ENCODE data around the gene ADD3. TPM values are rescaled to one million over a fixed set of nuclear protein-coding genes. Genes with fewer than 3 reads are reported as not detected.
A peak's percentile ranks its signal among the peaks of the same experiment; 100 is the strongest.

Gene ADD3
- total RNA-seq, 1 experiment from 2014 or later = 86.7 TPM

- TF ChIP-seq ERG (CRISPR knock-in tag; IDR thresholded peaks at IDR 0.05) (no peak), ZNF263 (CRISPR knock-in tag; IDR thresholded peaks at IDR 0.05; ENCODE audit: low read depth) (no peak), JUN (CRISPR knock-in tag; IDR thresholded peaks at IDR 0.05) (no peak), ZNF121 (CRISPR knock-in tag; IDR thresholded peaks at IDR 0.05) (no peak), ZNF396 (CRISPR knock-in tag; IDR thresholded peaks at IDR 0.05; ENCODE audit: borderline replicate concordance) (no peak), TCF7 (CRISPR knock-in tag; IDR thresholded peaks at IDR 0.05; ENCODE audit: low read depth) (no peak), PRDM15 (CRISPR knock-in tag; IDR thresholded peaks at IDR 0.05) (no peak)
Observed at GRCh38 chr10:110074758-110075671, 67.2 kb downstream of the ADD3 start (continued).

GRCh38 chr10:110075686-110076085 lies 67.9 kb downstream of the ADD3 start:
- TF ChIP-seq CBFB (CRISPR knock-in tag; IDR thresholded peaks at IDR 0.05; ENCODE audit: low read depth) = no peak
- ChIA-PET CTCF (no interaction called here), POLR2A (no interaction called here)
- H3K27me3 Mint-ChIP-seq (ENCODE audit: low read depth) = no peaks in the 10 kb centered on the region
- H3K4me3 Mint-ChIP-seq = no peak overlapping the region
- no peaks in the 10 kb centered on the region for H3K36me3 Mint-ChIP-seq
- ATAC-seq = no peak
- H3K9me3 Mint-ChIP-seq = no peaks in the 10 kb centered on the region
- H3K4me1 Mint-ChIP-seq = peaks cover 43% of the 10 kb centered on the region
- no peak overlapping the region for H3K27ac Mint-ChIP-seq
- no peak for DNase-seq (ENCODE audit: low spot score)

GRCh38 chr10:110076559-110077318 lies 69.0 kb downstream of the ADD3 start:
- TF ChIP-seq ZNF671 (CRISPR knock-in tag; IDR thresholded peaks at IDR 0.05) (no peak), GABPB1 (CRISPR knock-in tag; IDR thresholded peaks at IDR 0.05) (peak; percentile 57; the same call in 1 of the 2 replicates), ZNF416 (CRISPR knock-in tag; IDR thresholded peaks at IDR 0.05) (no peak), HMGA2 (CRISPR knock-in tag; IDR thresholded peaks at IDR 0.05) (no peak), USF1 (CRISPR knock-in tag; IDR thresholded peaks at IDR 0.05) (no peak), ZNF138 (CRISPR knock-in tag; conservative IDR thresholded peaks at IDR 0.05) (no peak)
- DNase-seq (ENCODE audit: low spot score) (no peak), ATAC-seq (no peak)
- no peaks in the 10 kb centered on the region for H3K9me3 Mint-ChIP-seq
- ChIA-PET POLR2A (no interaction called here), CTCF (interaction anchor here (1.0 kb wide), 1 partner anchor 42 kb away, joined by 4 read pairs; no protein-coding TSS in a partner anchor)
- H3K4me1 Mint-ChIP-seq = peaks cover 46% of the 10 kb centered on the region
- no peaks in the 10 kb centered on the region for H3K36me3 Mint-ChIP-seq
- H3K27ac Mint-ChIP-seq = peak overlapping the region; percentile 65
- H3K4me3 Mint-ChIP-seq = no peak overlapping the region
- no peaks in the 10 kb centered on the region for H3K27me3 Mint-ChIP-seq (ENCODE audit: low read depth)

Data from WTC11 (cell line).